CD1c-positive myeloid dendritic cell (primary cell): ENCODE measurements around the gene ZNF205.
A peak's percentile ranks its signal among the peaks of the same experiment; 100 is the strongest.
"Not testable (repeated sequence)": the region's sequence is repeated elsewhere in the genome, so short reads cannot be mapped to it uniquely, and the experiment has no call there.

ENCODE experiments used
- DNase-seq: peaks from one replicate; pipeline ENCODE4 v3.0.0-alpha.2; 2016; ENCODE audit errors: extremely low spot score

ZNF205 gene

GRCh38 chr16:3131755-3132377 lies 19.5 kb downstream of the ZNF205 start:
- DNase-seq = peak; percentile 48

GRCh38 chr16:3133844-3134243 lies 21.5 kb downstream of the ZNF205 start:
- no peak for DNase-seq

DNA sequence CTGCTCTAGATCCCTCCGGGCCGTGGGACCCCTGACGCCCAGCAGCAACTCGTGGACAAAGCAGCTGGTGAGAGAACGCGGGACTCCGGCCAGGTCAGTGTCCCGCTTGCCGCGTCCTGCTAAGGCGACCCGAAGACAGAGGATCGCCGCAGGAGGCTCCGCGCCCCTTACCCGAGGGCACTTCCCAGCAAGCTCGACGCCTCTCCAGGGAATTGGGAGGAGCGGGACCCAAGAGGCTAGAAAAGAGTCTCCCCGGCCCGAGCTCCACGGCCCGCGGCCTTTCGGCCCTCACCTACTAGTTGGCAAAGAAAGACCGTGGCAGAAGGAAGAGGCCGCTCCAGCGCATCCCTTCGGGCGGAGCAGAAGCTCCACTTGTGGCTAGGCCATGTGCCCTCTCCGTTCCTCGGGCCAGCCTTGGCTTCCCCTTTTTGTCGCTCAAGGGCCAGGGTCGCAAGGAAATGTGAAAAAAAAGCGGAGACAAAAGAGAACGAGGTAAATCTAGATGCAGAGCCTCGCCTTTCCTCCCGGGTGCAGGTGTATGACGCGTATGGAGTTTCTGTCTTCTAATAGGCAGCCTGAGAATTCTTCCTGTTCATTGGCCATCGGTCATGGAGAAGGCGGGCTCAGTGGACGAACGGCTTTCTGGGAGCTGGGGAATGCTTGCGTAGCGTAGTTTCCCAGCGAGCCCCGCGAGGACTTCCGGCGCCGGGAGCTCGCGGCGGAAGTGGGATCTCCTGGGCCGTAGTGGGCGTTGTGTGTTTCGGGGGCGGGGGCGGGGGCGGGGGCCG lies 22.1 kb downstream of the ZNF205 start, which contains the start of gene ZNF213:
Gene ZNF213 (plus strand): TSS at position 692 of the 788 bp plus-strand sequence. CDS start 2,252 bp downstream, outside the sequence.
- peak; percentile 97 for DNase-seq

DNA sequence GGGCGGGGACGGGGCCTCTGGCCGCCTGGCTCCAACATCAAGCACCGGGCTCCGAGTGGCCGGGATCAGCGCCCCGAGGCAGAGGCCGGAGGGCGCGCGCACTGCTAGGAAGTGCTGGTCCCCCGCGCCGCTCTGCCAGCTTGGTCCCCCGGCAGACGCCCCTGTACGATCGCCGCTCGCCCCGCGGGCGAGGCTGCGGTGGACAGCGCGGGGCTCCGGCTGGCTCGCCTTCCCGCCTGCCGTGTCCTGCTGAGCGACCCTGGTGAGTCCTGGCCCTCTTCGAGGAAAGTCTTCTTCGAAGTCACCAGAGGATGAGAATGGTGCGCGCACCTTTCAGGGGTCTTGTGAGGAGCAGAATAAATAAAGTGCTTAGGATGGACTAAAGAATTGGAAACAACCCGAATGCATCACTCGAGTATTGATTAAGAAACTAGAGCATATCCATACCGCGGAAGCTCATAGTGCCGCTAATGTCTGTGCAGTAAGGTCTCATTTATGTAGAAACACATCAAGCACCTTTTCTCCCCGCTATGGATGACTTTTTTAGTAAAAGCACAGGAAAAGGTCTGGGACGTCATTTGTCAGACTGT lies 22.8 kb downstream of the ZNF205 start:
- no peak for DNase-seq

DNA sequence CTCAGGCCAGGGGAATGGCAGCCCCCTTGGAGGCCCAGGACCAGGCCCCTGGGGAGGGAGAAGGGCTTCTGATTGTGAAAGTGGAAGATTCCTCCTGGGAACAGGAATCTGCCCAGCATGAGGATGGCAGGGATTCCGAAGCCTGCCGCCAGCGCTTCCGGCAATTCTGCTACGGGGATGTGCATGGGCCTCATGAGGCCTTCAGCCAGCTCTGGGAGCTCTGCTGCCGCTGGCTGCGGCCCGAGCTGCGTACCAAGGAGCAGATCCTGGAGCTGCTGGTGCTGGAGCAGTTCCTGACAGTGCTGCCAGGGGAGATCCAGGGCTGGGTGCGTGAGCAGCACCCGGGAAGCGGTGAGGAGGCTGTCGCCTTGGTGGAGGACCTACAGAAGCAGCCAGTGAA lies 24.9 kb downstream of the ZNF205 start:
- no peak for DNase-seq

DNA sequence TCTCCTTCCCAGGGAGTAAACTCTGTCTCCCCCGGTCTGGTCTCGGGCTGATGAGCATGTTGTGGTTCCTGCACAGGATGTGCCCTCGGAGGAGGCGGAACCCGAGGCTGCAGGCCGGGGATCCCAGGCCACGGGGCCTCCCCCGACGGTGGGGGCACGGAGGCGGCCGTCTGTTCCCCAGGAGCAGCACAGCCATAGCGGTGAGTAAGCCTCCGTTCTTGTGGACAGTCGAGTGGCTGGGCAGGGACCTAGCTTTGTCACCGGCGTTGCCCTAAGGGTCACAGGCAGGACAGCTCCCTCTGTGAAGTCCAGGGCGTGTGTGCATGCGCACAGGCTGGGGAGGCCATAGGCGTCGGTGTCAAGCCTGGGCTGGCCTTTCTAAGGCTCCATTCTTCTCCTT lies 26.0 kb downstream of the ZNF205 start:
- DNase-seq = no peak

- DNase-seq = no peak
These were observed 26.5 kb downstream of the ZNF205 start for GRCh38 chr16:3138823-3139426.

GRCh38 chr16:3139561-3139960 lies 27.2 kb downstream of the ZNF205 start:
- not testable (repeated sequence) for DNase-seq

- no peak for DNase-seq
These were observed 28.4 kb downstream of the ZNF205 start for GRCh38 chr16:3140603-3141427.

- no peak for DNase-seq
These were observed 29.5 kb downstream of the ZNF205 start for GRCh38 chr16:3141781-3142311.

DNA sequence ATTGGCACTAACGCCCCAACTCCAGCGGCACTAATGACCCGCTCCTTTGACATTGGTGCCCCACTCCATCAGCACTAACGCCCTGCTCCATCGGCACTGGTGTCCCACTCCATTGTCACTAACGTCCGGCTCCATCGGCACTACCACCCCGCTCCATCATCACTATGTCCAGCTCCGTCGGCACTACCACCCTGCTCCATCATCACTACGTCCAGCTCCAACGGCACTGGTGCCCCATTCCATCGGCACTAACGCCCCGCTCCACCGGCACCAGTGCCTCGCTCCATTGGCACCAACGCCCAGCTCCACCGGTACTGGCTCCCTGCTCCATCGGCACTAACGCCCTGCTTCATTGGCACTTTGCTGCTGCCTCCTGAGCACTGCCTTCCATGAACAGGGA lies 29.9 kb downstream of the ZNF205 start:
- DNase-seq = no peak

- no peak for DNase-seq
These were observed 30.4 kb downstream of the ZNF205 start for GRCh38 chr16:3142770-3143169.

DNA sequence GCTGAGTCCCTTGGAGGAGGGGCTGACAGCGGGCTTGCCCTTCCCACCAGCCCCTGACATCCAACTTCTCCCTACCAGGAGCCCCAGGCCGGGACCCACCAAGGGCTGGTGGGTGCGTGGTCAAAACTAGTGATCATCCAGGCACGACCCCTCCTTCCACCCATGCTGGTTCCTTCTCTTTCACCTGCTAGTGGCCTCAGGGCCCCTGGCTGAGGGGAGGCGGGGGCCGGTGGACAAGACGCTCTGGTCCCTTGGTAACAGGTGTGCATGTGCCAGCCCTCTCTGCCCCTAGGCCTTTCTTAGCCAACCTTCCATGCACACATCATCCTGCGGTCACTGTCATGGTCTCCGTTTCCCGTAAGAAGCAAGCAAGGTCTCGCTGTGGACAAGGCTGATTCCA lies 30.8 kb downstream of the ZNF205 start:
- DNase-seq = no peak

- DNase-seq = no peak
These were observed 31.4 kb downstream of the ZNF205 start for GRCh38 chr16:3143598-3144320.

- DNase-seq = no peak
These were observed 32.1 kb downstream of the ZNF205 start for GRCh38 chr16:3144321-3144983.

GRCh38 chr16:3145151-3145550 lies 32.8 kb downstream of the ZNF205 start:
- no peak for DNase-seq

- no peak for DNase-seq
These were observed 33.3 kb downstream of the ZNF205 start for GRCh38 chr16:3145660-3146059.

GRCh38 chr16:3147046-3147756 lies 34.8 kb downstream of the ZNF205 start:
- DNase-seq = no peak

- no peak for DNase-seq
These were observed 35.3 kb downstream of the ZNF205 start for GRCh38 chr16:3147757-3148104.
